ENCODE results near the gene ZDHHC14. TPM values are rescaled to one million over a fixed set of nuclear protein-coding genes. Genes with fewer than 3 reads are reported as not detected.

ZDHHC14 gene
- total and polyA plus RNA-seq, 9 donors: 4.9 to 16.4 (median 5.9) TPM

DNA sequence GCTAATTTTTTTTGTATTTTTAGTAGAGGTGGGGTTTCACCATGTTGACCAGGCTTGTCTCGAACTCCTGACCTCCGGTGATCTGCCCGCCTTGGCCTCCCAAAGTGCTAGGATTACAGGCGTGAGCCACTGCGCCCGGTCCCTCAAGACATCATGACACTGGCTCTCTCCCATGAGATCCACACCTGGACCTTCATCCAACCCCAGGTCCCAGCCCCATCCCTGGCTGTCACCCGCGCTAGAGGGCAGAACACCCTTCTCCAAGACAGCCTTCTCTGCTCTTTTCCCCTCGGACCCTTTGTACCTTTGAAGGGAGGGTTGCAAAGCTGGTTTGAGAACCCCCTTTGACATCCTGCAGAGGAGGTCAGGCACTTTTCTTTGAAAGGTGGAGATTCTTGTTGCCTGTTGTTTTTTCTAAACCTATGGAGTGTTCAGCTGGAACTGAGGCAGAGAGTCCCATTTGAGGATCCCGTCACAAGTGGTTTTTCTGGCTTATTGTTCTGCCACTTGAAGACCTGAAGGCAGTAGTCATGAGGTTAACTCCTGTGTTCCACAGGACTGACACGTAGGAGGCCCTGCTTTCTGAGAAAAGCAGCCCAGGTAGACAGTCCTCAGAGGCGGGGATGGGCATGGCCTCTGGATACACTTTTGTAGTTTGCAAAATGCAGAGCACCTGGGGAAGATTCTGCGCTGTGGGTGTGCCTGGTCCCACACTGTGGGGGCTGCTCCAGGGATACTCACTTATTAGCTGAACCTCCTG, 270.9 kb downstream of the ZDHHC14 start:
- Histone ChIP-seq H3K9me3 (no peaks in the 10 kb centered on the region), H3K36me3 (no peaks in the 10 kb centered on the region), H3K4me3 (no peak overlapping the region), H3K27ac (no peak overlapping the region), H3K27me3 (no peaks in the 10 kb centered on the region), H3K4me1 (ENCODE audit: insufficient read depth) (peaks cover 2% of the 10 kb centered on the region)
- intact Hi-C loops (cut with DNase I): no loop called here
- TF ChIP-seq EP300 (IDR thresholded peaks at IDR 0.05) (no peak), POLR2A (IDR thresholded peaks at IDR 0.05) (no peak)
- TF ChIP-seq, protein P1, sequence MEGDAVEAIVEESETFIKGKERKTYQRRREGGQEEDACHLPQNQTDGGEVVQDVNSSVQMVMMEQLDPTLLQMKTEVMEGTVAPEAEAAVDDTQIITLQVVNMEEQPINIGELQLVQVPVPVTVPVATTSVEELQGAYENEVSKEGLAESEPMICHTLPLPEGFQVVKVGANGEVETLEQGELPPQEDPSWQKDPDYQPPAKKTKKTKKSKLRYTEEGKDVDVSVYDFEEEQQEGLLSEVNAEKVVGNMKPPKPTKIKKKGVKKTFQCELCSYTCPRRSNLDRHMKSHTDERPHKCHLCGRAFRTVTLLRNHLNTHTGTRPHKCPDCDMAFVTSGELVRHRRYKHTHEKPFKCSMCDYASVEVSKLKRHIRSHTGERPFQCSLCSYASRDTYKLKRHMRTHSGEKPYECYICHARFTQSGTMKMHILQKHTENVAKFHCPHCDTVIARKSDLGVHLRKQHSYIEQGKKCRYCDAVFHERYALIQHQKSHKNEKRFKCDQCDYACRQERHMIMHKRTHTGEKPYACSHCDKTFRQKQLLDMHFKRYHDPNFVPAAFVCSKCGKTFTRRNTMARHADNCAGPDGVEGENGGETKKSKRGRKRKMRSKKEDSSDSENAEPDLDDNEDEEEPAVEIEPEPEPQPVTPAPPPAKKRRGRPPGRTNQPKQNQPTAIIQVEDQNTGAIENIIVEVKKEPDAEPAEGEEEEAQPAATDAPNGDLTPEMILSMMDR (IDR thresholded peaks at IDR 0.05): no peak
- 91 to 93% (median 92%) methylated on average over 13 of the region's 13 CpGs for WGBS, 3 donors
- DNase-seq: no peak

DNA sequence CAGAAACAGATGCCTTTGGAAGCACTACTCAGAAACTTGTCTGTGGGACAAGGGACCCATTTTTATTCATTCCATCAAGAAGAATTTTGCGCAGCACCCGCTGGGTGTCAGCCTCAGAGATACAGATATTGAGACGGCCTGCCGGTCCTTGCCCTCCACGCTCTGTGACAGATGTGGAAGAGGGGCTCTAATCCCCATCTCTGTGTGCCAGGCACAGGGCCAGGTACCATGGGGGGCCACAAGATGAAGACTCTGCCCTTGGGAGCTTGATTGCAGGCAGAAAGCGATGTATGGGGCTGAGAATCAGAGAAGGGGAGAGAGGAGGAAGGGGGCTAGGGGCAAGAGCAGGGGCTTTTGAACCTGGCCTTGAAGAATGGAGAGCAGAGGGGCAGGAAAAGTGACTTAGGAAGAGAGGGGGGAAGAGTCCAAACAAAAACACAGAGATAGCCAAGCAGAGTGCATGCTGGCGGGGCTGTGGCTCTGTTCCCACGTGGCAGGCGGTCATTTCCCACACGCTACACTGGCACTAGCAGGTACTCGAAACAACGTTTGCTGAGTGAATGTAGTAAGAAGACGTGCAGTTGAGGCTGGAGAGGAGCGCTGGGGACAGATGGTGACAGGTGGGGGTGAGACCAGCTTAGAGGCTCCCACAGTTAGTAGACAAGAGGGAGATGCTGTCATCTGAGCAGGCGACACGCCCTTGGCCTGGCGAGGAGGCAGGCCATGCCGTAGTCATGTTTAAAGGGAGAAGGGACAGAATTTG, 271.8 kb downstream of the ZDHHC14 start:
- no peak for DNase-seq
- Histone ChIP-seq H3K27me3 (no peaks in the 10 kb centered on the region), H3K9me3 (no peaks in the 10 kb centered on the region), H3K4me1 (ENCODE audit: insufficient read depth) (peaks cover 2% of the 10 kb centered on the region), H3K27ac (no peak overlapping the region), H3K36me3 (no peaks in the 10 kb centered on the region), H3K4me3 (no peak overlapping the region)
- intact Hi-C loops (cut with DNase I): no loop called here
- 93 to 96% (median 94%) methylated on average over 18 of the region's 18 CpGs for WGBS, 3 donors
- TF ChIP-seq, protein P1 (IDR thresholded peaks at IDR 0.05): no peak
- no peak for TF ChIP-seq POLR2A (IDR thresholded peaks at IDR 0.05)
- TF ChIP-seq EP300 (IDR thresholded peaks at IDR 0.05): no peak

DNA sequence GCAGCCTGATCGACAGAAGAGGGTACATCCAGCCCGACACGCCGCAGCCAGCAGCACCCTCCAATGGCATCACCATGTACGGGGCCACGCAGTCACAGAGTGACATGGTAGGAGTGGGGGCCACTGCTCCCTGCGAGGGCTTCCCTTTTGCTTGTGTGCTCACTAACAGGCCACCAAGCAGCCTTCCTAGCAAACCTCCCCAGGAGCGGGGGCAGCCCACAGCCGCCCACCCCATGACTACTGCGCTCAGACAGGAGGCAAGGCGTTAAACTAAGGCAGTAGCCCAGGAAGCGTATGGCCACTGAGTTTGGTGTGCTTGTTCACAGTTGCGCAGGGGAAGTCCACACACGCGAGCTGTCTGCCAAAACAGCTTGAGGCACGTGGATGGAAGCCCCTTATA, 272.5 kb downstream of the ZDHHC14 start:
- TF ChIP-seq EP300 (IDR thresholded peaks at IDR 0.05) (no peak), POLR2A (IDR thresholded peaks at IDR 0.05) (no peak)
- TF ChIP-seq, protein P1 (IDR thresholded peaks at IDR 0.05): no peak
- intact Hi-C loops (cut with DNase I): no loop called here
- Histone ChIP-seq H3K4me3 (no peak overlapping the region), H3K27me3 (no peaks in the 10 kb centered on the region), H3K27ac (no peak overlapping the region), H3K4me1 (ENCODE audit: insufficient read depth) (peaks cover 2% of the 10 kb centered on the region), H3K36me3 (no peaks in the 10 kb centered on the region), H3K9me3 (no peaks in the 10 kb centered on the region)
- DNase-seq: no peak
- WGBS, 3 donors: 93 to 97% (median 94%) methylated on average over 16 of the region's 16 CpGs

DNA sequence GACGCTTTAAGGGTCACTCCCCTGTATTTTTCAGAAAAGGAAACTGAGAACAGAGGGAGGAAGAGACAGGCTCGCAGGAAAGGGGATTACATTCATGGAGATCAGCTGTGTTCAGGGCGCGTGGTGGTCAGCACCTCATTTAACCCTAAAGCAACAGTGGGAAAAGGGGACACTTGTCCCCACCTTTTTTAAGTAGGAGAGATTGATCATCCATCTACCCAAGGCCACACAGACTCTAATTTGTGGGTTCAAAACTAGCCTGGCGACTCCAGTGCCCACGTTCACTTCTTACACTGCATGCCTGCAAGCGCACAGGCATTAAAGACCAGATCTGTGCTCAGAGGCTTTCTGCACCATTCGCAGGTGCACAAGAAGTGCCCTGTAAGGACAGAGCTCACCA, 274.1 kb downstream of the ZDHHC14 start:
- WGBS, 3 donors: 86 to 92% (median 87%) methylated on average over 8 of the region's 8 CpGs
- Histone ChIP-seq H3K4me3 (no peak overlapping the region), H3K36me3 (no peaks in the 10 kb centered on the region), H3K27me3 (no peaks in the 10 kb centered on the region), H3K9me3 (no peaks in the 10 kb centered on the region), H3K27ac (no peak overlapping the region), H3K4me1 (ENCODE audit: insufficient read depth) (no peaks in the 10 kb centered on the region)
- no peak for DNase-seq
- no peak for TF ChIP-seq POLR2A (IDR thresholded peaks at IDR 0.05)
- no peak for TF ChIP-seq EP300 (IDR thresholded peaks at IDR 0.05)
- TF ChIP-seq, protein P1 (IDR thresholded peaks at IDR 0.05): no peak
- intact Hi-C loops (cut with DNase I): no loop called here

All from ovary (tissue), 9 donors.